ENCODE data around the gene CNTNAP2.

DNA sequence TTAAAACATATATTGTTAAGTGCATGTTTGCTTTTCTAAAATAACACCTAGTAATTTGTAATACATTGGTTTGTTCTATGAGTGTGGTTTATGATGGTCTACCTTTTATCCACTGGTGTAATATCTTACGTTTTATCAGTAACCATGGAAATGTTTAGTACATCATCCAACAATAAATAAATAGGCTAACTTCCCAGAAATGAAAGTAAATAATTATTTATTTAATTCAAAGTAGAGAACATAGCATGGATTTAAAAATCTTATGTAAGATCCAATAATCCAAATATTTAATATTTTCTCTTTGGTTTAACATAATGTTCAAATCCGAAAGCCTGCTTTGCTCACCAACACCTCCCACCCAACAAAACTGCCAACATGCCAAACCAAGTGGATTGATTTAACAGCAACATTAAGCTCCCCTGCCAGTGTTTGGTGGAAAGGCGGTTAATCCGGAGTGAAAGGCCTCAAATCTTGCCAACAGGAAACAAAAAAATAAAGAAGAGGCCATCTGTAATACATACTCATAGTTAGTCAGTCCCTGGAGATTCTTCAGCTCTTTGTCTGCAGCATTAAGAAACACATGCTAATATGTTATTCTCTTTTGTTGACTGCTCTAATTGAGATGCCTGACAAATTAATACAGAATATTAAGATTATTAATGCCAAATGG is 897.8 kb downstream of the CNTNAP2 start:
- no peak for TF ChIP-seq CTCF (IDR thresholded peaks at IDR 0.05)
- no peak for TF ChIP-seq POLR2A (IDR thresholded peaks at IDR 0.05)

All from suprapubic skin (tissue), 3 donors.